Panc1 (cell line): ENCODE measurements around the gene ALDH3A1. TPM values are rescaled to one million over a fixed set of nuclear protein-coding genes. Genes with fewer than 3 reads are reported as not detected.

Source experiments
- ATAC-seq: fragments of 200-7000 bp; cut with Tn5 transposase; 2 replicates; pipeline ENCODE4 v1.9.1; 2020; ENCODE audit warnings: mild to moderate bottlenecking, moderate library complexity
- BruUV-seq: library from RNA; stranded (reverse); fragments of 400-500 nt; replicated peaks from 2 replicates; lab custom pipeline; 2021; lab: Mats Ljungman, UMichigan
- CTCF ChIA-PET: fragments of 300-600 bp; sonication (Branson Sonifier 250); formaldehyde crosslinking; loops from one replicate; lab custom pipeline; 2022; ENCODE audit warnings: antibody characterized with exemption; lab: Charles Lee
- POLR2A ChIA-PET: fragments of 300-600 bp; sonication (Branson Sonifier 250); formaldehyde crosslinking; loops from one replicate; lab custom pipeline; 2022; ENCODE audit warnings: antibody characterized with exemption; lab: Charles Lee
- DNase-seq: peaks from one replicate; pipeline ENCODE4 v3.0.0-alpha.2; 2010; ENCODE audit warnings: low read depth, low spot score
- H3K27ac ChIP-seq: 2 replicates; pipeline ENCODE4 v1.5.1; 2011; ENCODE audit warnings: mild to moderate bottlenecking, low read length, inconsistent platforms
- H3K27me3 ChIP-seq: fragments of 200-500 bp; sonication (Bioruptor generic); 2 replicates; pipeline ENCODE4 v1.6.0; 2014; ENCODE audit warnings: low read length, inconsistent platforms; ENCODE audit not compliant: control insufficient read depth, insufficient read depth
- H3K36me3 ChIP-seq: fragments of 200-500 bp; sonication (Bioruptor generic); 2 replicates; pipeline ENCODE4 v1.5.1; 2014; ENCODE audit warnings: inconsistent platforms, mild to moderate bottlenecking, low read length, moderate library complexity; ENCODE audit not compliant: control insufficient read depth, insufficient read depth
- H3K4me1 ChIP-seq: 2 replicates; pipeline ENCODE4 v1.5.1; 2011; ENCODE audit warnings: inconsistent platforms, mild to moderate bottlenecking, low read length, moderate library complexity; ENCODE audit not compliant: control insufficient read depth, insufficient read depth
- H3K4me3 ChIP-seq, 2 experiments: 2 replicates each; pipeline ENCODE4 v1.5.1; 2011 to 2012; ENCODE audit warnings: low read depth in 2 of 2, low read length in 2 of 2, mild to moderate bottlenecking in 2 of 2, inconsistent platforms in 1 of 2, moderate library complexity in 1 of 2
- H3K9me3 ChIP-seq: fragments of 200-500 bp; sonication (Bioruptor generic); 2 replicates; pipeline ENCODE4 v1.5.1; 2014; ENCODE audit warnings: low read depth, mild to moderate bottlenecking, inconsistent platforms, low read length, moderate library complexity; ENCODE audit not compliant: control insufficient read depth, insufficient read depth
- POLR2AphosphoS5 ChIP-seq: IDR thresholded peaks from 2 replicates; pipeline ENCODE4 v1.6.1; 2012; ENCODE audit warnings: mild to moderate bottlenecking, low read depth, low read length, moderate library complexity
- SIN3A ChIP-seq: IDR thresholded peaks from 2 replicates; pipeline ENCODE4 v1.6.1; 2012; ENCODE audit warnings: low read depth, mild to moderate bottlenecking, low read length, moderate library complexity, borderline replicate concordance; ENCODE audit not compliant: insufficient read depth
- TCF7L2 ChIP-seq: IDR thresholded peaks from 2 replicates; pipeline ENCODE4 v1.6.1; 2011; ENCODE audit warnings: mild to moderate bottlenecking, low read depth, low read length, inconsistent platforms
- in situ Hi-C: cut with HindIII; loops from 2 replicates; pipeline ENCODE4 v1.10.0; 2016; ENCODE audit warnings: low sequenced_read_pairs, low pct_unique_long_range_greater_than_20kb
- intact Hi-C: fragments of 100-400 bp; cut with micrococcal nuclease; formaldehyde crosslinking; loops from one replicate; pipeline ENCODE4 v1.10.0; 2022; ENCODE audit not compliant: unreplicated experiment
- total RNA-seq: library from RNA; stranded (reverse); gene quantifications from one replicate; pipeline ENCODE4 v1.2.1, GENCODE V29; 2021; ENCODE audit not compliant: unreplicated experiment
- TF ChIP-seq, protein P1 (sequence below), 2 experiments: IDR thresholded peaks; 2 replicates each; pipeline ENCODE4 v1.6.1; 2011 to 2012; ENCODE audit warnings: low read depth in 2 of 2, control low read depth in 1 of 2, low read length in 1 of 2, mild to moderate bottlenecking in 1 of 2, moderate library complexity in 1 of 2; ENCODE audit not compliant: insufficient read depth in 1 of 2
- TF ChIP-seq, protein P2 (sequence below): fragments of 450-650 bp; IDR thresholded peaks from 2 replicates; pipeline ENCODE4 v1.5.1; 2017; ENCODE audit warnings: mild to moderate bottlenecking

The ALDH3A1 gene
- total RNA-seq, 1 experiment from 2014 or later: 0.21 TPM

DNA sequence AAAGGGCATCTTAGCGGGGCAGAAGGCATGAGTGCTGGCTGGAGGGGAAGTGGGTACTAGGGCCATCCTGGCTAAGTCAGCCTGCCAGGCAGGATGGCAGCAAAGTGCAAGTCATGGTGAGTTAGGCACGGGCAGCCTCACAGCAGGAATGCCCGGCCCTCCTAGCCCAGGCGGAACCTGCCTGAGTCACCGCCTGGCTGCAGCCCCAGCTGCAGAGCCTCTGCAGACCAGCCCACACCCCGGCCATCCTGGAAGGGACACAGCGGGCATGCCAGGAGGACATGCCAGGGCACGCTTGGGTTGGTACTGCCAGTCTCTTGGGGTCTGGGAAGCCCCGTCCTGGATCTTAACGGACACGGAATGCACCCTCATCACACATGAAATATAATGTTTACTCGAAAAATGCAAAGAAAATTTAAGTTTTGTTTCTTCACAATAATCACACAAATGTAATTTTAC, 5.0 kb upstream of the ALDH3A1 start:
- CTCF ChIA-PET: interaction anchor here (0.6 to 1.6 kb wide), 4 partner anchors 8 to 93 kb away, joined by 3 to 7 read pairs (median 4); no protein-coding TSS in a partner anchor
- no TSS peak for BruUV-seq

DNA sequence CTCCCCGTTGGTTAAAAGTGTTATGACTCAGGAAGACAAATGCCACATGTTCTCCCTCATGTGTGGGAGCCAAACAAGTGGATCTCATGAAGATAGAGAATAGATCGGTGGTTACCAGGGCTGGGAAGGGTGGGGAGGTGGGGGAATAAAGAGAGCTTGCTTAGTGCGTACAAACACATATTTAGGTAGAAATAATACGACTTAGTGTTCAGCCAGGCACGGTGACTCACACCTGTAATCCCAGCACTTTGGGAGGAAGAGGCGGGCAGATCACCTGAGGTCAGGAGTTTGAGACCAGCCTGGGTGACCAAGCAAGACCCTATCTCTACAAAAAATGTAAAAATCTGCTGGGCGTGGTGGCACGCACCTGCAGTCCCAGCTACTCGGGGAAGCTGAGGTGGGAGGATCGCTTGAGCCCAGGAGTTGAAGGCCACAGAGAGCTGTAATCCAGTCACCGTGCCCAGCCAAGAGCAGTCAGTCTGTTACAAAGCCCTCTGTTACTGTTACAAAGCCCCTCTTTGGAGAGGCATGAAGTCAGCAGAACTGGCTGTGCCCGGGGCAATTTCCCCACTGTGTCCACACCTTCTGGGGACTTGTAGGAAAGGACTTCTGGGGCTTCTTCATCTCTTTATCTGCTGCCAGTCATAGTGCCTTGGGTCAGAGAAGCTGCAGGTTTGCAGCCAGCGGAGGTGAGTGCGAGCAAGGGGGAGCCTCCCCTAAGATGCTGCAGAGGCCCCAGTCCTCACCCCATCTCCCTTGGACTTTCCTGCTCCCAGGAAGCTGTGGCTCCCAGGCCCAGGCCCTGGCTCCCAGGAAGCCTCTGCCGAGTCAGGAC, 4.3 kb upstream of the ALDH3A1 start:
- Histone ChIP-seq H3K27me3 (no peaks in the 10 kb centered on the region), H3K9me3 (no peaks in the 10 kb centered on the region), H3K4me1 (peaks cover 13% of the 10 kb centered on the region), H3K4me3 (no peak overlapping the region), H3K36me3 (no peaks in the 10 kb centered on the region), H3K27ac (peak overlapping the region; percentile 75)
- TF ChIP-seq TCF7L2: no peak
- TF ChIP-seq, protein P1, sequence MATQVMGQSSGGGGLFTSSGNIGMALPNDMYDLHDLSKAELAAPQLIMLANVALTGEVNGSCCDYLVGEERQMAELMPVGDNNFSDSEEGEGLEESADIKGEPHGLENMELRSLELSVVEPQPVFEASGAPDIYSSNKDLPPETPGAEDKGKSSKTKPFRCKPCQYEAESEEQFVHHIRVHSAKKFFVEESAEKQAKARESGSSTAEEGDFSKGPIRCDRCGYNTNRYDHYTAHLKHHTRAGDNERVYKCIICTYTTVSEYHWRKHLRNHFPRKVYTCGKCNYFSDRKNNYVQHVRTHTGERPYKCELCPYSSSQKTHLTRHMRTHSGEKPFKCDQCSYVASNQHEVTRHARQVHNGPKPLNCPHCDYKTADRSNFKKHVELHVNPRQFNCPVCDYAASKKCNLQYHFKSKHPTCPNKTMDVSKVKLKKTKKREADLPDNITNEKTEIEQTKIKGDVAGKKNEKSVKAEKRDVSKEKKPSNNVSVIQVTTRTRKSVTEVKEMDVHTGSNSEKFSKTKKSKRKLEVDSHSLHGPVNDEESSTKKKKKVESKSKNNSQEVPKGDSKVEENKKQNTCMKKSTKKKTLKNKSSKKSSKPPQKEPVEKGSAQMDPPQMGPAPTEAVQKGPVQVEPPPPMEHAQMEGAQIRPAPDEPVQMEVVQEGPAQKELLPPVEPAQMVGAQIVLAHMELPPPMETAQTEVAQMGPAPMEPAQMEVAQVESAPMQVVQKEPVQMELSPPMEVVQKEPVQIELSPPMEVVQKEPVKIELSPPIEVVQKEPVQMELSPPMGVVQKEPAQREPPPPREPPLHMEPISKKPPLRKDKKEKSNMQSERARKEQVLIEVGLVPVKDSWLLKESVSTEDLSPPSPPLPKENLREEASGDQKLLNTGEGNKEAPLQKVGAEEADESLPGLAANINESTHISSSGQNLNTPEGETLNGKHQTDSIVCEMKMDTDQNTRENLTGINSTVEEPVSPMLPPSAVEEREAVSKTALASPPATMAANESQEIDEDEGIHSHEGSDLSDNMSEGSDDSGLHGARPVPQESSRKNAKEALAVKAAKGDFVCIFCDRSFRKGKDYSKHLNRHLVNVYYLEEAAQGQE (IDR thresholded peaks at IDR 0.05; ENCODE audit: insufficient read depth in 1 of 2, low read depth in 2 of 2, low read length in 1 of 2): no peak
- TF ChIP-seq SIN3A: no peak
- TF ChIP-seq, protein P2, sequence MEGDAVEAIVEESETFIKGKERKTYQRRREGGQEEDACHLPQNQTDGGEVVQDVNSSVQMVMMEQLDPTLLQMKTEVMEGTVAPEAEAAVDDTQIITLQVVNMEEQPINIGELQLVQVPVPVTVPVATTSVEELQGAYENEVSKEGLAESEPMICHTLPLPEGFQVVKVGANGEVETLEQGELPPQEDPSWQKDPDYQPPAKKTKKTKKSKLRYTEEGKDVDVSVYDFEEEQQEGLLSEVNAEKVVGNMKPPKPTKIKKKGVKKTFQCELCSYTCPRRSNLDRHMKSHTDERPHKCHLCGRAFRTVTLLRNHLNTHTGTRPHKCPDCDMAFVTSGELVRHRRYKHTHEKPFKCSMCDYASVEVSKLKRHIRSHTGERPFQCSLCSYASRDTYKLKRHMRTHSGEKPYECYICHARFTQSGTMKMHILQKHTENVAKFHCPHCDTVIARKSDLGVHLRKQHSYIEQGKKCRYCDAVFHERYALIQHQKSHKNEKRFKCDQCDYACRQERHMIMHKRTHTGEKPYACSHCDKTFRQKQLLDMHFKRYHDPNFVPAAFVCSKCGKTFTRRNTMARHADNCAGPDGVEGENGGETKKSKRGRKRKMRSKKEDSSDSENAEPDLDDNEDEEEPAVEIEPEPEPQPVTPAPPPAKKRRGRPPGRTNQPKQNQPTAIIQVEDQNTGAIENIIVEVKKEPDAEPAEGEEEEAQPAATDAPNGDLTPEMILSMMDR: no peak
- TF ChIP-seq POLR2AphosphoS5: no peak
- no peak; the same call in 1 of the 2 replicates for ATAC-seq
- no TSS peak for BruUV-seq
- in situ Hi-C loops: no loop called here
- no peak for DNase-seq
- intact Hi-C loops: no loop called here
- CTCF ChIA-PET: interaction anchor here (0.5 to 1.6 kb wide), 3 partner anchors 10 to 204 kb away, joined by 3 to 7 read pairs (median 3); no protein-coding TSS in a partner anchor
- POLR2A ChIA-PET: no interaction called here

More for the DNA sequence above, 5.0 kb upstream of the ALDH3A1 start:
- POLR2A ChIA-PET: no interaction called here
- DNase-seq (peak; percentile 61), ATAC-seq (peak; percentile 95)
- Histone ChIP-seq H3K9me3 (no peaks in the 10 kb centered on the region), H3K4me1 (peaks cover 13% of the 10 kb centered on the region), H3K4me3 (no peak overlapping the region), H3K27me3 (no peaks in the 10 kb centered on the region), H3K36me3 (no peaks in the 10 kb centered on the region), H3K27ac (peak overlapping the region; percentile 75)
- in situ Hi-C loops (no loop called here), intact Hi-C loops (no loop called here)
- TF ChIP-seq POLR2AphosphoS5: peak; percentile 22; the same call in 1 of the 2 replicates
- TF ChIP-seq, protein P1 (IDR thresholded peaks at IDR 0.05; ENCODE audit: insufficient read depth in 1 of 2, low read depth in 2 of 2, low read length in 1 of 2): no peak
